Thyroid gland (tissue), 4 donors: Measurements from ENCODE around the gene C6orf47. TPM values are rescaled to one million over a fixed set of nuclear protein-coding genes. Genes with fewer than 3 reads are reported as not detected.

ENCODE experiments used
- DNase-seq, 2 donors: peaks; one replicate each; pipeline ENCODE4 v3.0.0-alpha.2; 2019
- H3K27ac ChIP-seq, 3 donors: fragments of 200-600 bp; sonication (generic); 1 replicate in 2 of 3; 2 replicates in 1 of 3; pipeline ENCODE4 v1.5.1; 2016 to 2019; ENCODE audit warnings: mild to moderate bottlenecking in 1 of 3, moderate library complexity in 1 of 3
- H3K27me3 ChIP-seq: fragments of 200-600 bp; sonication (generic); one replicate; pipeline ENCODE4 v1.5.1; 2019
- H3K36me3 ChIP-seq, 2 donors: fragments of 200-600 bp; sonication (generic); one replicate each; pipeline ENCODE4 v1.5.1; 2016 to 2019
- H3K4me1 ChIP-seq, 2 donors: fragments of 200-600 bp; sonication (generic); one replicate each; pipeline ENCODE4 v1.5.1; 2017 to 2019
- H3K4me3 ChIP-seq, 3 donors: fragments of 200-600 bp; sonication (generic); replicated peaks in 1 of 3; 1 replicate in 2 of 3; 2 replicates in 1 of 3; pipeline ENCODE4 v1.5.1; 2016; ENCODE audit warnings: mild to moderate bottlenecking in 1 of 3
- H3K9me3 ChIP-seq: fragments of 200-600 bp; sonication (generic); one replicate; pipeline ENCODE4 v1.5.1; 2017
- CTCF ChIP-seq, 6 experiments: fragments of 200-600 bp in 3 of 6; fragments of 450-650 bp in 3 of 6; sonication (generic) in 3 of 6; IDR thresholded peaks; one replicate each; pipeline ENCODE4 v1.5.1; 2016 to 2019; ENCODE audit warnings: antibody characterized with exemption in 6 of 6, mild to moderate bottlenecking in 2 of 6, inconsistent platforms in 1 of 6, moderate library complexity in 1 of 6
- POLR2A ChIP-seq, 2 donors: fragments of 450-650 bp; IDR thresholded peaks; one replicate each; pipeline ENCODE4 v1.6.1; 2017; ENCODE audit warnings: antibody characterized with exemption in 2 of 2, mild to moderate bottlenecking in 2 of 2, moderate library complexity in 1 of 2
- WGBS, 2 donors: methylation state at CpG; one replicate each; pipeline ENCODE4 v1.1.5; 2017; 5-methylcytosine and 5-hydroxymethylcytosine counted together
- intact Hi-C: fragments of 100-400 bp; cut with DNase I; formaldehyde crosslinking; loops from one replicate; pipeline ENCODE4 v1.15.1; 2023
- total RNA-seq, 4 donors: library from RNA; depleted of rRNA; stranded (reverse); fragments of >200 nt; gene quantifications; one replicate each; pipeline ENCODE4 v1.2.3, GENCODE V29; 2016

Gene C6orf47
- total RNA-seq, 4 donors from 2014 or later = 23.6 to 32.3 (median 28.7) TPM

GRCh38 chr6:31639449-31639861 lies 21.1 kb downstream of the C6orf47 start:
- intact Hi-C loops = no loop called here
- Histone ChIP-seq H3K36me3 (peaks cover 88 to 92% of the 10 kb centered on the region in 2 donors), H3K9me3 (no peaks in the 10 kb centered on the region), H3K4me3 (no peak overlapping the region), H3K27ac (no peak overlapping the region), H3K4me1 (no peaks in the 10 kb centered on the region), H3K27me3 (no peaks in the 10 kb centered on the region)
- TF ChIP-seq CTCF (IDR thresholded peaks at IDR 0.05) (no peak), POLR2A (IDR thresholded peaks at IDR 0.05) (no peak)
- no peak for DNase-seq
- WGBS, 2 donors = 81 to 85% methylated on average over 5 to 9 of the region's 10 CpGs

- Histone ChIP-seq H3K9me3 (no peaks in the 10 kb centered on the region), H3K36me3 (peaks cover 88 to 92% of the 10 kb centered on the region in 2 donors), H3K27me3 (no peaks in the 10 kb centered on the region), H3K4me3 (no peak overlapping the region), H3K4me1 (no peaks in the 10 kb centered on the region), H3K27ac (no peak overlapping the region)
- TF ChIP-seq CTCF (IDR thresholded peaks at IDR 0.05) = no peak
- TF ChIP-seq POLR2A (IDR thresholded peaks at IDR 0.05) = no peak
- DNase-seq = no peak
- WGBS, 2 donors = 80 to 89% methylated on average over 9 of the region's 9 CpGs
- intact Hi-C loops = no loop called here
These were observed 21.5 kb downstream of the C6orf47 start for GRCh38 chr6:31639043-31639442.

- Histone ChIP-seq H3K27me3 (no peaks in the 10 kb centered on the region), H3K9me3 (no peaks in the 10 kb centered on the region), H3K4me1 (no peaks in the 10 kb centered on the region), H3K4me3 (no peak overlapping the region), H3K36me3 (peaks cover 88 to 93% of the 10 kb centered on the region in 2 donors), H3K27ac (no peak overlapping the region)
- TF ChIP-seq POLR2A (IDR thresholded peaks at IDR 0.05) (no peak), CTCF (IDR thresholded peaks at IDR 0.05) (no peak)
- 88 to 89% methylated on average over 27 of the region's 27 CpGs for WGBS, 2 donors
- intact Hi-C loops = no loop called here
- DNase-seq = no peak
These were observed 23.6 kb downstream of the C6orf47 start for GRCh38 chr6:31636698-31637596.

GRCh38 chr6:31634969-31635575 lies 25.5 kb downstream of the C6orf47 start:
- WGBS, 2 donors = 80 to 87% methylated on average over 10 to 11 of the region's 11 CpGs

More at GRCh38 chr6:31634969-31635575, 25.5 kb downstream of the C6orf47 start:
- no peak overlapping the region for H3K4me3 ChIP-seq
- peaks cover 87 to 93% of the 10 kb centered on the region in 2 donors for H3K36me3 ChIP-seq
- no peaks in the 10 kb centered on the region for H3K27me3 ChIP-seq
- DNase-seq = no peak
- TF ChIP-seq POLR2A (IDR thresholded peaks at IDR 0.05) (no peak), CTCF (IDR thresholded peaks at IDR 0.05) (no peak)
- H3K4me1 ChIP-seq = no peaks in the 10 kb centered on the region
- H3K9me3 ChIP-seq = no peaks in the 10 kb centered on the region
- no peak overlapping the region for H3K27ac ChIP-seq
- intact Hi-C loops = no loop called here
